Fibroblast of mammary gland (primary cell): ENCODE measurements around the gene PTPRH.

Experiments
- DNase-seq: peaks from one replicate; pipeline ENCODE4 v3.0.0-alpha.2; 2010; ENCODE audit warnings: low read depth
- H3K4me3 ChIP-seq: 2 replicates; pipeline ENCODE4 v1.5.1; 2011; ENCODE audit warnings: low read depth, mild to moderate bottlenecking, low read length, moderate library complexity; ENCODE audit not compliant: control insufficient read depth
- TF ChIP-seq, protein P1 (sequence below): conservative IDR thresholded peaks from 2 replicates; pipeline ENCODE4 v1.5.1; 2011; ENCODE audit warnings: low read depth, low read length, inconsistent platforms; ENCODE audit not compliant: control insufficient read depth, insufficient read depth

Gene PTPRH

DNA sequence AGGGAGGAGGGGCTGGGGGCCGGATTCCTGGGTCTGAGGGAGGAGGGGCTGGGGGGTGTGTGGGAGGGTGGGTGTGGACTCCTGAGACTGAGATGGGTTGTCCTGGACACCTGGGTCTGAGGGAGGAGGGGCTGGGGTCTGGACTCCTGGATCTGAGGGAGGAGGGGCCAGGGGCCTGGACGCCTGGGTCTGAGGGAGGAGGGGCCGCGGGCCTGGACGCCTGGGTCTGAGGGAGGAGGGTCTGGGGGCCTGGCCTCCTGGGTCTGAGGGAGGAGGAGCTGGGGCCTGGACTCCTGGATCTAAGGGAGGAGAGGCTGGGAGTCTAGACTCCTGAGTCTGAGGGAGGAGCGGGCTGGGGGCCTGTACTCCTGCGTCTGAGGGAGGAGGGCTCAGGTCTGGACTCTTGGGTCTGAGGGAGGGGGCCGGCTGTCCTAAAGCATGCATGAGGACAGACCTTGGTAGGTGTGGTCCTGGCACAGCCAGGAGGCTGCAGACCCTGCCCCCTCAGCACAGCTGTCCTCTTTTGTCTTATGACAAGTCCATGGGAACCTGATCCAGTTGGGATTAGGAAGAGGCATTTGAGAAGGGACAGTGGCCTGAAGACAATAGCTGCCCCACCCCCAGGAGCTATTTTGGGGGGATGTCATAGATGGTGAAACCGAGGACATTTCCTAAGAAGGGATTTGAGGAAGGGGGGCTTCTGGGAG, 61.6 kb downstream of the PTPRH start:
- TF ChIP-seq, protein P1, sequence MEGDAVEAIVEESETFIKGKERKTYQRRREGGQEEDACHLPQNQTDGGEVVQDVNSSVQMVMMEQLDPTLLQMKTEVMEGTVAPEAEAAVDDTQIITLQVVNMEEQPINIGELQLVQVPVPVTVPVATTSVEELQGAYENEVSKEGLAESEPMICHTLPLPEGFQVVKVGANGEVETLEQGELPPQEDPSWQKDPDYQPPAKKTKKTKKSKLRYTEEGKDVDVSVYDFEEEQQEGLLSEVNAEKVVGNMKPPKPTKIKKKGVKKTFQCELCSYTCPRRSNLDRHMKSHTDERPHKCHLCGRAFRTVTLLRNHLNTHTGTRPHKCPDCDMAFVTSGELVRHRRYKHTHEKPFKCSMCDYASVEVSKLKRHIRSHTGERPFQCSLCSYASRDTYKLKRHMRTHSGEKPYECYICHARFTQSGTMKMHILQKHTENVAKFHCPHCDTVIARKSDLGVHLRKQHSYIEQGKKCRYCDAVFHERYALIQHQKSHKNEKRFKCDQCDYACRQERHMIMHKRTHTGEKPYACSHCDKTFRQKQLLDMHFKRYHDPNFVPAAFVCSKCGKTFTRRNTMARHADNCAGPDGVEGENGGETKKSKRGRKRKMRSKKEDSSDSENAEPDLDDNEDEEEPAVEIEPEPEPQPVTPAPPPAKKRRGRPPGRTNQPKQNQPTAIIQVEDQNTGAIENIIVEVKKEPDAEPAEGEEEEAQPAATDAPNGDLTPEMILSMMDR: no peak
- no peak for DNase-seq
- H3K4me3 ChIP-seq: no peak overlapping the region

DNA sequence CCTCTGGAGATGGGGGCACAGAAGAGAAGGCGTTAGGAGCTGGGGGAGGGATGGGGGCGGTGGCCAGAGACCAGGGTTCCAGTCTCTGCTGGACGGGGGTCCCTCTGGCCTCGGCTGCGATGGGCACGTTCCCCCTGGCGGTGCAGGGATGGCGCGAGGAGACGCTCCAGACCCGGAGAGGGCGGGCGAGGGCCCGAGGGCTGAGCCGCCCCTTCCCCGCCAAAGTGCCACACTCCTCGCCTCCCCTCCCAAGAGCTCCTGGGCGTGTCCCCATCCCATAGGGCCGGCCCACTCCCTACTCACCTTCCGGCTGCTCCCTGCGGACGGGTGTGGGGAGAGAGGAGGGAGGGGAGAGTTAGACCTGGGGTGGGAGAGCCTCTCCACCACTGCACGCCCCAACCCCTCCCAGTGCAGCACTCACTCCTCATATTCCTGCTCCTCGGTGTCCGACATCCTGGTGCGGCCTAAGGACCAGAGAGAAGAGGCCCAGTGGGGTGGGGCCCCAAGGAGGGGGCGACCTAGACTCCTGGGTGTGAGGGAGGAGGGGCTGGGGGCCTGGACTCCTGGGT, 62.5 kb downstream of the PTPRH start:
- no peak overlapping the region for H3K4me3 ChIP-seq
- no peak for DNase-seq
- TF ChIP-seq, protein P1: no peak

DNA sequence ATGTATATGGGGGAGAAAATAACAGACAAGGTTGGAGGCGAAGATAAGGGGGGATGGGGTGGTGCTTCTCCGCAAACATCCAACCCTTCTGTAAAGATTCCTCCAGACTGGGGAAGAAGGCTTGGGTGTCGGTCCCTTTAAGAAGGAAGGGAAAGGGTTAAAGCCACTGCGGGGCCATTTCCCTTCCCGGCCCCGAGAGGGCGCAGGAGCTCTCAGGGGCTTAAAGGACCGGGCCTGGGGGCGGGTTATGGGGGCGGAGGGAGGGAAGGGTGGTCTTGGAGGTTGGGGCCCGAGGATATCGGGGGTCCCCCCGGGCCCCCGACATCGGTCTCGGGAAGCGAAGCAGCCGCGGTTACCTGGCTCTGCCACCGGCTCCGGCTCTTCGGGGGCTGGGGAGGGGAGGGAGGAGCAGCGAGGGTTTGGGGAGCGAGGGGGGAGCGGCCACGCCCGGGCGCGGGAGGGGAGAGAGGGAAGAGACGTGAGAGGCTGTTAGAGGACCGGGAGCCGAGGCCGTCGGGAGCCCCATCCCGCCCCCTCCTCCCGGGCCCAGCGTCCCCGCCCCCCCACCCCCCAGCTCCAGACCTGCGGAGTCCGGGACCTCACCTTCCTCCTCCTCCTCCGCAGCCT, 63.1 kb downstream of the PTPRH start:
- no peak overlapping the region for H3K4me3 ChIP-seq
- TF ChIP-seq, protein P1: peak; percentile 54
- DNase-seq: peak; percentile 26

DNA sequence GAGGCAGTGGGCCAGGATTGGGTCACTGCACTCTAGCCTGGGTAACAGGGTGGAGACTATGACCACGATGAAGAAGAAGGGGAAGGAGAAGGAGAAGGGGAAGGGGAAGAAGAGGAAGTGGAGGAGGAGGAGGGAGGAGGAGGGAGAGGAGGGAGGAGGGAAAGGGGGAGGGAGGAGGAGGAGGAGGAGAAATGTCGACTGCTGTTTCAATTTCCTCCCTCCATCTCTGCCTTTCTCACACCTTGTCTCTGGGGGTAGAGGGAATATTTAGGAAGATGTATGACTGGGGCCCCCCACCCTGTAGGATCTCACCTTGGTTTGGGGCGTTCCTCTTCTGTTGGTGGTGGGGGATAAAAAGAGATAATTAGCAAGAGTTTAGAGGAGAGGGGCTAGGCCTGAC, 64.1 kb downstream of the PTPRH start:
- no peak overlapping the region for H3K4me3 ChIP-seq

DNA sequence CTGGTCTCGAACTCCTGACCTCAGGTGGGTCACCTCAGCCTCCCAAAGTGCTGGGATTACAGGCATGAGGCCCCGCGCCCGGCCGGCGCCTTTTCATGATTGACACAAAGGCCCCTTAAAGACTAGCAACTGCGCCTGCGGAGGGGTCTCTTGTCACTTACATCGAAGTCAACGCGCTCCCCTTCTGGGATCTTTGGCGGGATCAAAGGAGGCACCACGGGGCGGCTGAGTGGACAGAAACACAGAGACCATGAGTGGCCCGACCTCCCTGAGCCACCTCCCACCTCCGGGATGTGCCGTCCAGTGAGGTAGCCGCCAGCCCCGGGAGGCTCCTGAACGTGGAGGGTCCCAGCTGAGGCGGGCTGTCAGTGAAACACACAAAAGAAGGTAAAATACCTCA, 67.6 kb downstream of the PTPRH start:
- no peak for DNase-seq
- no peak overlapping the region for H3K4me3 ChIP-seq
- TF ChIP-seq, protein P1: no peak

More for the DNA sequence above, 64.1 kb downstream of the PTPRH start:
- DNase-seq: no peak
- TF ChIP-seq, protein P1: no peak

DNA sequence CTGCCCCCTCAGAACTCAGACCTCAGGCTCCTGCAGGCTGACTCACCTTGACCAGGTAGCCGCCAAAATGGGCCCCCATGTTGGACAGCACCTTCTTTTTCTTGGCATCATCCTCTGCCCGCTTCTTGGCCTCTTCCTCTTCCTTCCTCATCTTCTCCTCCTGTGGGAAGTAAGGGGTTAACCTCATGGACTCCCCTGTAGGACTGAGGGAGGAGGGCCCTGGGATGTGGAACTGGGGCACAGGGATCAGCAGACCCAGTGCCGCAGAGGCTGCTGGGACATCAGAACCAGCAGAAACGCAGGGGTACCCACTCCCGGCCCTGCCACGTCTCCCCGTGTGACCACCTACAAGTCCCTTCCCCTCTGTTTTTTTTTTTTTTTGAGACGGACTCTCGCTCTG, 71.4 kb downstream of the PTPRH start:
- H3K4me3 ChIP-seq: no peak overlapping the region
- TF ChIP-seq, protein P1: no peak
- no peak for DNase-seq
